Measurements from ENCODE around the gene C1QTNF6.

The C1QTNF6 gene

GRCh38 chr22:37141971-37142370, 46.1 kb downstream of the C1QTNF6 start:
- DNase-seq (ENCODE audit: extremely low read depth, insufficient read length), result no peak
- no peaks in the 10 kb centered on the region for H3K27me3 ChIP-seq (replicated peaks; ENCODE audit: control insufficient read depth, insufficient read depth, low read length)

GRCh38 chr22:37141476-37141875, 46.6 kb downstream of the C1QTNF6 start:
- Histone ChIP-seq H3K36me3 (ENCODE audit: control insufficient read depth, insufficient read depth, low read length) (peaks cover 67% of the 10 kb centered on the region), H3K27me3 (replicated peaks; ENCODE audit: control insufficient read depth, insufficient read depth, low read length) (no peaks in the 10 kb centered on the region), H3K4me3 (replicated peaks; ENCODE audit: low read depth, low read length) (no peak overlapping the region)
- no peak for DNase-seq (ENCODE audit: extremely low read depth, insufficient read length)
- no peak for TF ChIP-seq CTCF (IDR thresholded peaks at IDR 0.05; ENCODE audit: insufficient read depth, low read length, poor library complexity, severe bottlenecking)

More at GRCh38 chr22:37141971-37142370, 46.1 kb downstream of the C1QTNF6 start:
- TF ChIP-seq CTCF (IDR thresholded peaks at IDR 0.05; ENCODE audit: insufficient read depth, low read length, poor library complexity, severe bottlenecking), result no peak
- Histone ChIP-seq H3K36me3 (ENCODE audit: control insufficient read depth, insufficient read depth, low read length) (peaks cover 64% of the 10 kb centered on the region), H3K4me3 (replicated peaks; ENCODE audit: low read depth, low read length) (no peak overlapping the region)

- no peak for TF ChIP-seq CTCF (IDR thresholded peaks at IDR 0.05; ENCODE audit: insufficient read depth, low read length, poor library complexity, severe bottlenecking)
These were observed 47.2 kb downstream of the C1QTNF6 start for GRCh38 chr22:37140686-37141323.

GRCh38 chr22:37139762-37140161, 48.3 kb downstream of the C1QTNF6 start:
- no peak overlapping the region for H3K4me3 ChIP-seq (replicated peaks; ENCODE audit: low read depth, low read length)
- DNase-seq (ENCODE audit: extremely low read depth, insufficient read length), result no peak
- no peaks in the 10 kb centered on the region for H3K27me3 ChIP-seq (replicated peaks; ENCODE audit: control insufficient read depth, insufficient read depth, low read length)
- H3K36me3 ChIP-seq (ENCODE audit: control insufficient read depth, insufficient read depth, low read length), result peaks cover 71% of the 10 kb centered on the region
- no peak for TF ChIP-seq CTCF (IDR thresholded peaks at IDR 0.05; ENCODE audit: insufficient read depth, low read length, poor library complexity, severe bottlenecking)

More at GRCh38 chr22:37140686-37141323, 47.2 kb downstream of the C1QTNF6 start:
- no peaks in the 10 kb centered on the region for H3K27me3 ChIP-seq (replicated peaks; ENCODE audit: control insufficient read depth, insufficient read depth, low read length)
- H3K36me3 ChIP-seq (ENCODE audit: control insufficient read depth, insufficient read depth, low read length), result peaks cover 67% of the 10 kb centered on the region
- no peak for DNase-seq (ENCODE audit: extremely low read depth, insufficient read length)
- no peak overlapping the region for H3K4me3 ChIP-seq (replicated peaks; ENCODE audit: low read depth, low read length)

GRCh38 chr22:37138849-37139561, 49.0 kb downstream of the C1QTNF6 start:
- TF ChIP-seq CTCF (IDR thresholded peaks at IDR 0.05; ENCODE audit: insufficient read depth, low read length, poor library complexity, severe bottlenecking), result no peak

More at GRCh38 chr22:37138849-37139561, 49.0 kb downstream of the C1QTNF6 start:
- no peak overlapping the region for H3K4me3 ChIP-seq (replicated peaks; ENCODE audit: low read depth, low read length)
- H3K36me3 ChIP-seq (ENCODE audit: control insufficient read depth, insufficient read depth, low read length), result peaks cover 68% of the 10 kb centered on the region
- DNase-seq (ENCODE audit: extremely low read depth, insufficient read length), result no peak
- no peaks in the 10 kb centered on the region for H3K27me3 ChIP-seq (replicated peaks; ENCODE audit: control insufficient read depth, insufficient read depth, low read length)

Measured in GM06990 (cell line).